DMS 273 (cell line): ENCODE data around the gene PDCD10.

Experiments used
- DNase-seq: peaks from one replicate; lab custom pipeline; 2025; ENCODE audit not compliant: unreplicated experiment; lab: John Stamatoyannopoulos, UW

PDCD10 gene

DNA sequence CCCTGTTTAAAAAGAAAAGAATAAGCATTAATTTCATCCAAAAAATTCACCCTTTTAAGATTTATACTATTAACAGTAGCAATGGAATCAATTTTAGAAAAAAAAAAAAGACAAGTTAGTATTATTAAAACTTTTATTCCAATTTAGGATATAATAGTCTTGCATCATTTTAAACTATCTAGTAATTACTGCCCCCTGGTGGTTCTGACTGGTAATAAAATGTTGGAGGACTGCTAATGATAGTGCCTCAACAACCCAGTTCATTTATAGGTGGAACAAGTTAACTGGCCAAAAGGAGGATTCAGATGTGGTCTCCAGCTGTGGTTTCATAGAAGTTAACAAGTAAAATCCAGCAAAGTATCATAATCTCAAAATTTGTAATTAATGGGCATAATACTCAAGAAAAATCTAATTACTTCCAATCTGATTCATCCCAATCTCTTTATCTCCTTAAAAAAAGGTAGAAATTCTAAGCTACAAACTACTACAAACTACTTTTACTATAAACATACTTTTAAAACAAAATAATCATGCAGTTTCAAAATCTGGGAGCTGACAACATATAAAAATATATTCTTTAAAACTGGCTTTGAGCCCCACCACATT lies 50.2 kb downstream of the PDCD10 start:
- peak; percentile 93 for DNase-seq

DNA sequence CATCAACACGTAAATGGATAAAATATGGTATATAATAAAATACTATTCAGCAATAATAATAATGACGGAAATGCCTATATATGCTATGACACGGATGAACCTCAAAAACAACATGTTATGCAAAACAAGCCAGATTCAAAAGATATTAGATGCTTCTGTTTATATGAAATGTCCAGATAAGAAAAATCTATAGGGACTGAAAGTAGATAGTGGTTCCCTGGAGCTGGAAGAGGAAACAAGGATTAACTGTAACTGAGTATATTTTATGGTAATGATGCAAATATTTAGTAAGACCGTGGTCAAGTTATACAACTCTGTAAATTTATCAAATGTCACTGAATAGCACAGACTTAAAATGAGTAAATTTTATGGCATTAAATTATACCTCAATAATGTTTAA lies 55.2 kb downstream of the PDCD10 start:
- DNase-seq: no peak

DNA sequence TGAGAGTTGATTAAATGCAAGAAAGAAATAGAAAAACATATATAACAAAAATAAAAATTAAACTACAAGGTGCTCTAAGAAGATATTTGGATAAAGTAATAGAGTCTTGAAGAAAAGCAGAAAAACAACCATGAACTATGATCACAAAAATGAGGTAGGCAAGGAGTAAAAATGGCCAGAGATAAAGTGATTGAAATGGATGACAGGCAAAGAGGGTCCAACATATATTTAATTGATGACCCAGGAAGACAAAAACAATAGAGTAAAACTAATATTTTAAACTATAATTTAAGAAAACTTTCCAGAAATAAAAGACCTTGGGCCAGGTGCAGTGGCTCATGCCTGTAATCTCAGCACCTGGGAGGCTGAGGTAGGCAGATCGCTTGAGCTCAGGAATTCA lies 58.8 kb downstream of the PDCD10 start:
- DNase-seq: peak; percentile 8

DNA sequence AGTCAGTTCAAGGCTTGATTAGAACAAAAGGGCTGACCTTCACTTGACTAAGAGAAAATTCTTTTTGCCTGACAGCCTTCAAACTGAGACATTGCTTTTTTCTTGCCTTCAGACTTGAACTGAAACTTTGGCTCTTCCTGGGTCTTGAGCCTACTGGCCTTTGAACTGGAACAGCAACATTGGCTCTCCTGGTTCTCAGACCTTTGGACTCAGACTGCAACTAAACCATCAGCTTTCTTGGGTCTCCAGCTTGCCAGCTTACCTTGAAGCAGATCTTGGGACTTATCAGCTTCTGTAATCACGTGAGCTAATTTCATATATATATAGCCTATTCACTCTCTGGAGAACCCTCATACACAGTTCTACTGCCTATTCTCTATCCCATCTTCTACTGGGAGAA lies 61.5 kb downstream of the PDCD10 start:
- DNase-seq: no peak

DNA sequence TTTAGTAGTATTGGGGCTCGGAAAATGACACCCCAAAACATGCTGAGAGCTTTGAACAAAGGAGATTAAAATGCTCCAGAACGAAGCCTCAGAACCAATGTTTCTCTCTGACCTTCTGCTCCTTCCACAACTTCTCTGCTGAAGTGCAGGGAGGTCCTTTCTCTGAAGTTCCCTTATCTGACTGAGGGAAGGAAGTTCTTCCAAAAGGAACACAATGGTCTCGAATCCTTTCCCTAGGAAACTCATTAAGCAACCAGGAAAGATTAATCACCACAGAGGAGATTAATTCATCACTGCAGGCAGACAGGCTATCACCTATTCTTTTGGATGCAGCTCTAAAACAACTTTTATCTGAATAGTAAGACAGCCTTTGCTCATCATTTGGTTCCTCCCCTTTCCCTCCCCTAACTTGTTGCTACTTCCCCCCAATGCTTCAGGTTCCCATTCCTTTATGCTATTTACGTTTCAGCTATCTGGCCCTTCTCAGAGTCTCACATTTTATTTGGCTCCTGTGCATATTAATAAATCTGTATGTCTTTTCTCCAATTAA lies 62.7 kb downstream of the PDCD10 start:
- DNase-seq: no peak

DNA sequence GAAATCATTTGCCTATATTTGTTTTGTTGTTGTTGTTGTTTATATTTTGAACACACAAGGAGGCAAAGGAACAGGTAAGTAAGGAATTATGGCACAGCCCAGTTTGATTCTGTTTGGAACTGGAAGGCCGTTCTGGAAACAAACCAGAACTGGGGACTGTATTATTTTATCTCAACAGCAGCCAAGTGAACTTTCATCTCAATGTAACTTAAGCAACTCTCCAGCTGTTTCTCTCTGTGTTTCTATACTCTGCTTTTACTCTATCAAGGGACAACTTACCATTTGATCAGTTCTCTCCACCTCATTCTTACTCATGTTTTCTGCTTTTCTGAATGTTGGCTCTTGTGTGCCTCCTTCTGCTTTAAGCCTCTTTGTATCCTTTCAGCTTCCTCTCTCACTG lies 65.0 kb downstream of the PDCD10 start:
- DNase-seq: no peak

DNA sequence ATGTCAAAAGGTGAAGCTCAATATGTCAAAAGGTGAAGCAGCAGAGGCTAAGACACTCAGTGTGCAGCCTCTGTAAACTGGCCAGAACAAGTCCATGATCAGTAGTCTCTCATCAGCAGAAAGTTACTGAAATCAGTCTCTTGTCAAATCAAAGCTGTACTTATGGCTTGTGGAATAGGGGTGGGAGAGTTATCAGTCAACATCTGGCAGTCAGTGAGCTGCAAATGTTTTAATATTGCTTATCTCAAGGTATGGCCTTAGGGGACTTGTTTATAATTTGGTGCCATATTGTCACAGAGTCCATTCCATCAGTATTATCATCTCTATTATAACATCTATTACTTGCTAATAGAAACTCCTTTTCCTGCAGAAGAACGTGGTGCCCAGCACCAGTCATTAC lies 66.0 kb downstream of the PDCD10 start:
- no peak for DNase-seq

DNA sequence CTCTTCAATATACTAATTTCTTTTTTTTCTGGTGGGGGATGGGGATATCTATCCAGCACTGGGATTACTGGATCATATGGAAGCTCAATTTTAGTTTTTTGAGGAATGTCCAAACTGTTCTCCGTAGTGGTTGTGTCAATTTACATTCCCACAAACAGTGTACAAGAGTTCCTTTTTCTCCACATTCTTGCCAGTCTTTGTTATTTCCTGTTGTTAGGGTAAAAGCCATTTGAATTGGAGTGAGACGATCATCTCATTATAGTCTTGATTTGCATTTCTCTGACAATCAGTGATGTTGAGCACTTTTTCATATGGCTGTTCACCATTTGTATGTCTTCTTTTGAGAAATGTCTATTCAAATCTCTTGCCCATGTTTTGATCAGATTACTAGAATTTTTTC lies 68.1 kb downstream of the PDCD10 start:
- no peak for DNase-seq

DNA sequence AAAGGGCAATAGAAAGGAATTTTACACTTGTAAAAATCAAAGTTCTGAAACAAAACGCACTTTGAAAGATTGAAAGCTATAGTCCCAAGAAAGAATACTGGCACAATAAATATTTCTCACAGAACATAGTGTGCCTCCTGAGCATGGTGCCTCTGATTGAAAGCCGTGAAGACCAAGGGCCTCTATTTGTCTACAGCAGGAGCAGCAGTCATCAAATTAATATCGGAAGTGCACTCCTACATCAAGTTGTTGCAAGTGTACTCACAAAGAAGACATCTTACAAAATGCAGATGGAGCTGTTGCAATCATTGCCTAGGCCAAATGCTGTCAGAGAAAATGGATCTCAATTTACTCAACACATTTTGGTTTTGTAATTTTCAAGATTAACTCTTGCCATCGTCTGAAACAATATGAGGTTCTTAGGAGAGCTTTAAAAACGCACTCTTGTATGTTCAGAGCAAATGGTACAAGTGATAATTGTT lies 71.7 kb downstream of the PDCD10 start:
- DNase-seq: no peak

DNA sequence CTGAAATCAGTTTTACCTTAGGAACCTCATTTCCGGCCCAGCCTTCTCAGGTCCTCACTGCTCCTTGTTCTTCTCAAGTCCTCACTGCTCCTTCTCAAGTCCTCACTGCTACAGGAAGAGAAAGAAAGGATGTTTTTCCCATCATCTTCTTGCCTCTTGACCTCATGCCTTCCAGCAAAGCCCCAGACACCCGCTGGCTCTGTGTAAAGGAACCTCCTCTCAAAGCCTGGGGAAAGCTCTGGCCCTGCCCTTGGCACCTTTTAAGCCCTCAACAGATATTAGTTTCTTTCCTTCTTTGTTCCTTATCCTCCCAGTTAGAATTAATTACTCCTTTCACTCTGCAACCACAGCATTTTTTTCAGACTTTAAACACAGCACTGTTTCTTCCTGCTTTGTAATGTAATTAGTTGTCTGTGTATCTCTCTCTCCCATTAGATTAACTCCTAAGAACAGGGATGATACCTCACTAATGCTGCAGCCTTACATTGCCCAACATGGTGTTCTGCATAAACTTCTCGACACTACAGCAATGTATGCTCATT lies 76.9 kb downstream of the PDCD10 start:
- no peak for DNase-seq

DNA sequence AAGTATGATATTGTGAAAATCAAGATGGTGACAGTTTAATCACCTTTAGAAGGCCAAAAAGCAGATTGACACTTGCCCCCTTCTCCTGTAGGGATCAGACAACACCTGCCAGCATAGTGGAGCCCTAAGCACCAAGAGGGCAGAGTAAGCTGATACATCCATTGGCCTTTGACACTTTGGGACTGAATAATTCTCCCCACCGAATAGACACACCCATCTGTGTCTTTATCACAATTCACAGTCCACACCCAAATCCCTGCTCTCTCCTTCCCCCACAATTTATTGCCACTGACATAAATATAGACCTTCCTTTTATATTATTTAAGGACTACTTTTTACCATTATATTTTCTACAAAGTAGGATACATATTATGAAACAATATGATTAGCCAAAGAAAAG lies 77.9 kb downstream of the PDCD10 start:
- DNase-seq: no peak

DNA sequence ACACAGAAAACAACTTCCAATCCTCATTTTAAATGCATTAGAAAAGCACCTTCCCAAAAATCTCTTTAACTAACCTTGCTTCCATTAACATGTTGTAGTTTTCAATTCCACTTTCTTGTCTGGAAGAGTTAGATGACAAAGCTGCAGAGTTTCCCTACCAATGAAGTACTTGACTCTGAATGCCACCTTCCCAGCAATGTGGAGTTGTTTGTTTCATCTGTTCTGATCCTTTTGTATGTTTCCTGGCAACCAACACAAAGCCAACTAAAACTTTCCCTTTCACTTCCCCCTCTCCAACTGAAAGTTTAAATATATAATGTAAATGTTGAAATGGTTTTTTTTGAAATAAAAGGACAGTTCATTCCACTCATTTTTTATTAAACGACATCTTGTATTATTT lies 80.9 kb downstream of the PDCD10 start, which contains the start of gene WDR49:
WDR49 (minus strand) TSS at position 183 of the 400 bp plus-strand sequence. CDS start 517 bp downstream, outside the sequence.
- no peak for DNase-seq

DNA sequence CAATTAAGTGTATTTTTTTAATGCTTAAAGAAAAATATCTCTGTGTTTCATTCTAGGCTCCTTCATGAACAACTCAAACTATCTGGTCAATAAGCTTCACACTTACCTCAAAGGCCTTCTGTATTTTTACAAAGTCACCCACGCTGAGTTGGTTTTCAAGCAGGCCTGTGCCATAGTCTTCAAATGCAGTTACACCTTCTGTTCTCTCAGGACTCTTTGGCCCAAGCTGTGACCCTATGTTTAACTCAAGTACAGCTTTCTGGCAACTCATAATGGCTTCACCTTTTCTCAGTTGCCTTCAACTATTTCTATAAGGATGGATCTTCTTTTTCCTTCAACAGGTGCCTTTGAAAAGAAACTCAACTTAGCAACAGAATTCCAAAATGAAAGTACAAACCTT lies 81.5 kb downstream of the PDCD10 start:
- DNase-seq: no peak

DNA sequence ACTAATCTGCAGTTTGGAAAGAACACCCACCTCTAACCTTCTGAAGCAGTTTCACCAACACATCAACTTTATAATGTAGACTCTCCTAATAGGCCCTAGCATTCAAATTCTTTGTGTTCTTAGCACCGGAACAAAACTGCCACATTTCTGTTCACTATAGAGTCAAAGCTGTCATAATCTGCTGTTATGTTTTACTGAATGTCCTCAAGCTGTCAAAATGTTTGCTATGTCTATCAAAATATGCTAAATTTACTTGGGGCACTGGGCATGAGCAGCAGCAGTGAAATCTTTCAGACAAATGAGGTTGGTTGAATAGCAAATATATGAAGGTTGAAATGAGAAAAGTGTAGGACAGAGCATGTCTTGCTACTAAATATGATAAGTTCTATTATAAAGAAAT lies 82.9 kb downstream of the PDCD10 start:
- DNase-seq: no peak

DNA sequence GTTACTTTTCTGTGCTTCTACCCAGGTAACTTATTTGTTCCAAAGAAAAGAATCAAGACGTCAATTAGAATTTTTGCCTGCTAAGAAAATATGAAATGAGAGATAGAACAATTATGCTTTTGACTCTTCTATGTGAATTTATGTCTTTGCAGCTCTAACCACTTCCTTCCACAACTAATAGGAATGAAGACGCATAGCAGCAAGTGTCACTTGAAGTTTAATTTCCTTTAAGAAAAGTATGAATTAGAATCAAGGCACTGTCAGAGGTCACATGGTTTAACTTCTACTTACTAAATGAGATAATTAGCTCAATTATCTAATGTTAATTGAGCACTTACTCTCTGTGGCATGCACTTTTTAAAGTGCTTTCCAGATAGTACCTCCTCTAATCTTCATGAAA lies 84.2 kb downstream of the PDCD10 start:
- no peak for DNase-seq

DNA sequence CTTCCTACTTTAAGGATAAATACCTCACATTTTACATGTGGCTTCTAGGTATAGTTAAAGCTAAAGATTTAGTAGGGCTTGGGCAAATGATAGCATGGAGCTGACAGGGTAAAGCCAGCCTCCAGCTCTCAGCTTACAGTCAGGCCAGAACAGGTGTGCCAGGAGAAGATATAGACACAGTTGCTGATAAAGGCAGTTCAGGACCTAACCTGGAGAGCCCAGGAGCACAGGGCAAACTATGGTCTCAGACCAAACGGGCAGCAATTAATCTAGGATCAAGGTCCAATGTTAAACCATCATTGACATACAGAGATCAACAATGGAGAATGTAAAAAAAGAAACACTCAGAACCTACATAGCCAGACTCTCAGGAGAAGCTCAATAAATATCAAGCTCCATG lies 84.9 kb downstream of the PDCD10 start:
- no peak for DNase-seq

DNA sequence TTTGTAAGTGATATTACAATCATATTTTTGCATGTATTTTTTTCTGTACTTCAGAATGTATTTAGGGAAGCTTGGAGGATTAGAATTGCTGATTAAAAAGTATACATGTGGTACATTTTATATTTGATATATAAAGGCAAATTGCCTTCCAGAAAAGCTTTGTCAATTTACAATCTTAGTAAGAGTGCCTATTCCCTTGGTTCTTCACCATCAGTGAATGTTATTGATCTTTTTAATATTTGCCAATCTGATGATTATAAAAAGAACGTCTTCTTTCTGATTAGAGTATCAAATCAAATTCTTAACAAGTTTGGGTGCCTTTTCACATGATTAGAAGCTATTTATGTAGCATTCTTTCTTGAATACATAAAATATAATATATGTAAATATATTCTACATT lies 90.1 kb downstream of the PDCD10 start:
- DNase-seq: no peak
